Measurements from ENCODE around the gene EGFL8. TPM values are rescaled to one million over a fixed set of nuclear protein-coding genes. Genes with fewer than 3 reads are reported as not detected.
"Not testable (repeated sequence)": the region's sequence is repeated elsewhere in the genome, so short reads cannot be mapped to it uniquely, and the experiment has no call there.

The EGFL8 gene
- total RNA-seq, 4 donors from 2014 or later = 7.3 to 66.5 (median 15.4) TPM

DNA sequence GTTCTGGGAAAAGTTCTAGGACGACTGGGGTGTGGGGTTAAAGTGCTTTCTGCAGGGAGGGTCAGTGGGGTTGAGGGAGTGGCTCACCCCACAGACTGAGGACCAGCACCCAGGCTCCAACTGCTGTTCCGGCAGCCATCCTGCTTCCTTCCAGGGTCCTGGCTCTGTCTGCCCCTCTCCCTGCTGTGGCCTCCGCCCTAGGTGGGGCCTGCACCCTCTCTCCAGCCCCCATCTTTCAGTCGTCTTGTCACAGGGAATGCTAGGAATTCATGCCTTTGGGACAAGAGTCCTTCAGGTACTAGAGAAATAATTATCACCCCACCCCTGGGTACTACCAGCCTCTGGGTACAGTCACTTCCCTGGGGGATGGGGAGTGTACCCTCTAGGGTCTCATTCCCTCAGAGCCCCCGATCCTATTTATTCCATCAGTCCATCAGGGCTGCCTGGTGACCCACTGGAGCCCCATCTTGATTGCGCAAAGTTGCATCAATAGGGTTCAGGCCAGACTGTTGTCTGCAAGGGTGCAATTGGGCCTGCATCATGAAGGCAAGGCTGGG is 19.8 kb downstream of the EGFL8 start, which contains the start of gene AGER:
Gene AGER, minus strand, starts transcription at position 170 of the 557 bp plus-strand sequence. Its CDS starts 31 bp downstream, at position 139.
- peak in 1 of 2 donors; percentile 57 for DNase-seq (ENCODE audit: low spot score in 2 of 2)
- TF ChIP-seq EP300 (IDR thresholded peaks at IDR 0.05) = no peak
- TF ChIP-seq POLR2AphosphoS5 (IDR thresholded peaks at IDR 0.05) = no peak
- TF ChIP-seq POLR2A (IDR thresholded peaks at IDR 0.05) = no peak
- TF ChIP-seq, protein P1, sequence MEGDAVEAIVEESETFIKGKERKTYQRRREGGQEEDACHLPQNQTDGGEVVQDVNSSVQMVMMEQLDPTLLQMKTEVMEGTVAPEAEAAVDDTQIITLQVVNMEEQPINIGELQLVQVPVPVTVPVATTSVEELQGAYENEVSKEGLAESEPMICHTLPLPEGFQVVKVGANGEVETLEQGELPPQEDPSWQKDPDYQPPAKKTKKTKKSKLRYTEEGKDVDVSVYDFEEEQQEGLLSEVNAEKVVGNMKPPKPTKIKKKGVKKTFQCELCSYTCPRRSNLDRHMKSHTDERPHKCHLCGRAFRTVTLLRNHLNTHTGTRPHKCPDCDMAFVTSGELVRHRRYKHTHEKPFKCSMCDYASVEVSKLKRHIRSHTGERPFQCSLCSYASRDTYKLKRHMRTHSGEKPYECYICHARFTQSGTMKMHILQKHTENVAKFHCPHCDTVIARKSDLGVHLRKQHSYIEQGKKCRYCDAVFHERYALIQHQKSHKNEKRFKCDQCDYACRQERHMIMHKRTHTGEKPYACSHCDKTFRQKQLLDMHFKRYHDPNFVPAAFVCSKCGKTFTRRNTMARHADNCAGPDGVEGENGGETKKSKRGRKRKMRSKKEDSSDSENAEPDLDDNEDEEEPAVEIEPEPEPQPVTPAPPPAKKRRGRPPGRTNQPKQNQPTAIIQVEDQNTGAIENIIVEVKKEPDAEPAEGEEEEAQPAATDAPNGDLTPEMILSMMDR (IDR thresholded peaks at IDR 0.05) = no peak
- no peaks in the 10 kb centered on the region for H3K27me3 ChIP-seq
- no peaks in the 10 kb centered on the region for H3K9me3 ChIP-seq
- no peak within 1 kb of the TSS for H3K4me3 ChIP-seq
- H3K4me1 ChIP-seq = peaks cover 67% of the 10 kb centered on the region
- H3K36me3 ChIP-seq = peaks cover 47% of the 10 kb centered on the region
- 72% methylated on average over 6 of the region's 6 CpGs for WGBS
- peak within 1 kb of the TSS; percentile 65 for H3K27ac ChIP-seq

DNA sequence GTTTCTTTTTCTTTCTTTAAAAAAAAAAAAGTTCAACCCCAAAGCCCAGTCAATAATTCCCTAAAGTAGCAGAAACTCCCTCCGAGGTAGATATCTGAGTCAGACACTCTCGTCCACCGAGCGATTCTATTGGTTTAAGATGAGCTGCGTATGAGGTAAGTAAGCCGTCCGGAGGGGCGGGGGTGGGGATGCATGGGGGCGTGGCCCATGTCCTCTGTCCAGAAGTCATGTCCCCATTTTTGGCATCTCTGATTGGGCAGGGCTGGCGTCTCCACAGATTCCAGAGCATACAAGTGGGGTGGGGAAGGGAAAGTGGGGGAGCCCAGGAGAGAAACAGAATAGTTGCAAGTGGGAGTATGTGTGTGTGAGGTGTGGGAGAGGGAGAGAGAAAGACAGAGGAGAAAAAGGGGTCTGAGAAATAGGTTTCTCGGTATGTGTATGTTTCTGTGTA is 21.3 kb downstream of the EGFL8 start:
- not testable (repeated sequence) for H3K9me3 ChIP-seq, H3K27me3 ChIP-seq, H3K4me3 ChIP-seq
- Histone ChIP-seq H3K27ac (peak overlapping the region; percentile 65), H3K4me1 (peaks cover 60% of the 10 kb centered on the region), H3K36me3 (peaks cover 39% of the 10 kb centered on the region)
- peak; percentile 92 to 96 for DNase-seq (ENCODE audit: low spot score in 2 of 2)
- 13% methylated on average over 11 of the region's 11 CpGs for WGBS

GRCh38 chr6:32186151-32186840 is 21.9 kb downstream of the EGFL8 start:
- not testable (repeated sequence) for H3K27me3 ChIP-seq, H3K4me3 ChIP-seq, H3K9me3 ChIP-seq
- WGBS = 66% methylated on average over 10 of the region's 10 CpGs
- peak in 1 of 2 donors; percentile 54 for DNase-seq (ENCODE audit: low spot score in 2 of 2)
- Histone ChIP-seq H3K4me1 (peaks cover 65% of the 10 kb centered on the region), H3K36me3 (peaks cover 33% of the 10 kb centered on the region), H3K27ac (peak overlapping the region; percentile 65)

GRCh38 chr6:32187009-32187709 is 22.8 kb downstream of the EGFL8 start:
- Histone ChIP-seq H3K36me3 (peaks cover 29% of the 10 kb centered on the region), H3K27me3 (no peaks in the 10 kb centered on the region), H3K4me1 (peaks cover 65% of the 10 kb centered on the region), H3K4me3 (no peak overlapping the region), H3K27ac (peak overlapping the region; percentile 65), H3K9me3 (no peaks in the 10 kb centered on the region)
- no peak for TF ChIP-seq POLR2A (IDR thresholded peaks at IDR 0.05)
- WGBS = 68% methylated on average over 10 of the region's 12 CpGs
- no peak for DNase-seq (ENCODE audit: low spot score in 2 of 2)

- Histone ChIP-seq H3K36me3 (peaks cover 29% of the 10 kb centered on the region), H3K4me3 (peak overlapping the region; percentile 61), H3K4me1 (peaks cover 68% of the 10 kb centered on the region), H3K27ac (peak overlapping the region; percentile 89)
- H3K27me3 ChIP-seq; DNase-seq (ENCODE audit: low spot score in 2 of 2); H3K9me3 ChIP-seq: not testable (repeated sequence)
- WGBS = 94% methylated on average over 3 of the region's 18 CpGs
Measured at GRCh38 chr6:32187725-32188380, 23.5 kb downstream of the EGFL8 start.

DNA sequence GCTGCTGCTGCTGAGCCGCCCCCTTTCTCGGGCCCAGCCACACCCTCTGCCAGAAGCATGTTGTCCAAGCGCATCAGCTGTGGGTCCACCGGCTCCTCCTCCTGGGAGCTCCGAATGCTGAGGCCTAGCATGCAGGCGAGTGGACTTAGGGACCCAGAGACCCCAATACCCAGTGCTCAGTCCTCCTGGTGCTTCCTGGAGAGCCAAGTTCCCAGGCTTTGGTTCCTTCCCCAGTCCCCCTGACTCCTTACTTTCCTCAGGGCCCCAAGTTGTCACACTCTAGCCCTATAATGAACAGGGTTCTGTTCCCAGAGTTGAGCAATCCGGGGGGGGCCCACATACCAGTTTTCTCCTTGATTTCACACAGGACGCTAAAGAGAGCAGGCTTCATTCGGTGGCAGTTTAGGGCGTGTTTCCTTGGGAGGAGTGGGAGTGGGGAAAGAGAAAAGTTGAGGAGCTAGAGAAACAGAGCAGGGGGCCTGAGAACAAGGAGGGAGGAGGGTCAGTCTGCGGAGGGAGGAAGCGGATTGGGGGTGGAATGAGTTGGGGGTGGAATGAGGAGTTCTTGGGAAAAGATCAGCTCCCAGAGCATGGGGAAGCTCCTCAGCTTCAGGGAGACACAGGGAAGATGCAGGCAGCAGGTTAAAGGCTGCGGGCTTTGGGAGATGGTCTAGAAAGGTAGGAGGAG is 24.1 kb downstream of the EGFL8 start:
- H3K4me3 ChIP-seq = peak overlapping the region; percentile 61
- H3K4me1 ChIP-seq = peaks cover 74% of the 10 kb centered on the region
- peaks cover 23% of the 10 kb centered on the region for H3K36me3 ChIP-seq
- H3K9me3 ChIP-seq = no peaks in the 10 kb centered on the region
- TF ChIP-seq EP300 (IDR thresholded peaks at IDR 0.05) (no peak), POLR2A (IDR thresholded peaks at IDR 0.05) (no peak), POLR2AphosphoS5 (IDR thresholded peaks at IDR 0.05) (no peak)
- TF ChIP-seq, protein P1 (IDR thresholded peaks at IDR 0.05) = no peak
- H3K27me3 ChIP-seq = no peaks in the 10 kb centered on the region
- peak in 1 of 2 donors; percentile 79 for DNase-seq (ENCODE audit: low spot score in 2 of 2)
- peak overlapping the region; percentile 89 for H3K27ac ChIP-seq
- 10% methylated on average over 7 of the region's 13 CpGs for WGBS

Measured in suprapubic skin (tissue), 4 donors.